DOHH2 (cell line): ENCODE results near the gene VPS52.
"Not testable (repeated sequence)": the region's sequence is repeated elsewhere in the genome, so short reads cannot be mapped to it uniquely, and the experiment has no call there.

ENCODE experiments used
- H3F3A ChIP-seq: fragments of 200-600 bp; sonication (generic), shearing (Covaris generic); 2 replicates; pipeline ENCODE4 v1.6.0; 2016; ENCODE audit warnings: antibody characterized with exemption, mild to moderate bottlenecking; ENCODE audit not compliant: control insufficient read depth, insufficient read depth
- H3K27ac ChIP-seq: fragments of 200-600 bp; sonication (generic); 2 replicates; pipeline ENCODE4 v1.5.1; 2014; ENCODE audit warnings: low read depth, mild to moderate bottlenecking, low read length, moderate library complexity
- H3K27me3 ChIP-seq: fragments of 200-600 bp; sonication (generic); 2 replicates; pipeline ENCODE4 v1.6.1; 2014; ENCODE audit warnings: mild to moderate bottlenecking, low read length, mixed read lengths; ENCODE audit not compliant: control insufficient read depth
- H3K36me3 ChIP-seq: fragments of 200-600 bp; sonication (generic); 2 replicates; pipeline ENCODE4 v1.6.1; 2014; ENCODE audit warnings: mild to moderate bottlenecking, low read length, moderate library complexity, mixed read lengths; ENCODE audit not compliant: control insufficient read depth
- H3K4me1 ChIP-seq: fragments of 200-600 bp; sonication (generic); 2 replicates; pipeline ENCODE4 v1.6.1; 2014; ENCODE audit warnings: mild to moderate bottlenecking, low read length, mixed read lengths; ENCODE audit not compliant: control insufficient read depth
- H3K4me2 ChIP-seq: fragments of 200-600 bp; sonication (generic); 2 replicates; pipeline ENCODE4 v1.6.0; 2014; ENCODE audit warnings: mild to moderate bottlenecking, low read length, moderate library complexity
- H3K4me3 ChIP-seq: fragments of 200-600 bp; sonication (generic); 2 replicates; pipeline ENCODE4 v1.5.1; 2014; ENCODE audit warnings: mild to moderate bottlenecking, low read length, mixed read lengths
- H3K79me2 ChIP-seq: fragments of 200-600 bp; sonication (generic); 2 replicates; pipeline ENCODE4 v1.6.1; 2014; ENCODE audit warnings: mild to moderate bottlenecking, low read length, mixed read lengths; ENCODE audit not compliant: control insufficient read depth
- H3K9me2 ChIP-seq: fragments of 200-600 bp; sonication (generic); replicated peaks from 2 replicates; pipeline ENCODE4 v1.6.1; 2014; ENCODE audit warnings: mild to moderate bottlenecking, low read length, mixed read lengths; ENCODE audit not compliant: control insufficient read depth
- H3K9me3 ChIP-seq: fragments of 200-600 bp; sonication (generic); 2 replicates; pipeline ENCODE4 v1.6.1; 2014; ENCODE audit warnings: antibody characterized with exemption, low read length, mixed read lengths; ENCODE audit not compliant: control insufficient read depth, insufficient read depth
- H4K20me1 ChIP-seq: fragments of 200-600 bp; sonication (generic); 2 replicates; pipeline ENCODE4 v1.6.0; 2014; ENCODE audit warnings: low read depth, mild to moderate bottlenecking, antibody characterized with exemption, low read length, moderate library complexity; ENCODE audit not compliant: control insufficient read depth, insufficient read depth
- EZH2phosphoT487 ChIP-seq: fragments of 200-600 bp; sonication (generic); IDR thresholded peaks from 2 replicates; pipeline ENCODE4 v1.6.1; 2017; ENCODE audit warnings: borderline replicate concordance, mild to moderate bottlenecking, antibody characterized with exemption, low read length, moderate library complexity, mixed read lengths
- TF ChIP-seq, protein P1 (sequence below): fragments of 200-600 bp; sonication (generic); IDR thresholded peaks from one replicate; pipeline ENCODE4 v1.5.1; 2014; ENCODE audit warnings: antibody characterized with exemption, mild to moderate bottlenecking, low read depth, low read length; ENCODE audit not compliant: poor library complexity, severe bottlenecking

Gene VPS52

DNA sequence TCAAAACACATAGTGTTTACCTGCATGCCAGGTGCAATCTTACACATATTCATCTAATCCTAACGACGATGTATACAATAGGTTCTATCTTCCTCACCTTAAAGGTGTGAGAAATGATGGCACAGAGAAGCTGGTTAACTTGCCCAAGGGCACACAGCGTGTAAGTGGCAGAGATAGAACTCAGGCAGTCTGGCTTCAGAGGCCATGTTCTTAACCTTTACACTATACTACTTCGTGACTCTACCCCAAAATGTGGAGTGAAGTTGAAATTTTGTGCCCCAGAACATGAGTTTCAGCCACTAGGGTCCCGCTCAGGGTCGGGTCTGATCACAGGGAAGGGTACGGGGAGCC is 584 bp downstream of the VPS52 start:
- H3K36me3 ChIP-seq: peaks cover 86% of the 10 kb centered on the region
- TF ChIP-seq EZH2phosphoT487: no peak
- TF ChIP-seq, protein P1, sequence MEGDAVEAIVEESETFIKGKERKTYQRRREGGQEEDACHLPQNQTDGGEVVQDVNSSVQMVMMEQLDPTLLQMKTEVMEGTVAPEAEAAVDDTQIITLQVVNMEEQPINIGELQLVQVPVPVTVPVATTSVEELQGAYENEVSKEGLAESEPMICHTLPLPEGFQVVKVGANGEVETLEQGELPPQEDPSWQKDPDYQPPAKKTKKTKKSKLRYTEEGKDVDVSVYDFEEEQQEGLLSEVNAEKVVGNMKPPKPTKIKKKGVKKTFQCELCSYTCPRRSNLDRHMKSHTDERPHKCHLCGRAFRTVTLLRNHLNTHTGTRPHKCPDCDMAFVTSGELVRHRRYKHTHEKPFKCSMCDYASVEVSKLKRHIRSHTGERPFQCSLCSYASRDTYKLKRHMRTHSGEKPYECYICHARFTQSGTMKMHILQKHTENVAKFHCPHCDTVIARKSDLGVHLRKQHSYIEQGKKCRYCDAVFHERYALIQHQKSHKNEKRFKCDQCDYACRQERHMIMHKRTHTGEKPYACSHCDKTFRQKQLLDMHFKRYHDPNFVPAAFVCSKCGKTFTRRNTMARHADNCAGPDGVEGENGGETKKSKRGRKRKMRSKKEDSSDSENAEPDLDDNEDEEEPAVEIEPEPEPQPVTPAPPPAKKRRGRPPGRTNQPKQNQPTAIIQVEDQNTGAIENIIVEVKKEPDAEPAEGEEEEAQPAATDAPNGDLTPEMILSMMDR: peak; percentile 36
- no peaks in the 10 kb centered on the region for H3K27me3 ChIP-seq
- H3K4me3 ChIP-seq: peak overlapping the region; percentile 93
- no peaks in the 10 kb centered on the region for H3K9me2 ChIP-seq
- peak overlapping the region; percentile 80 for H3K27ac ChIP-seq
- peaks cover 37% of the 10 kb centered on the region for H3K4me1 ChIP-seq
- H3K4me2 ChIP-seq: peak overlapping the region; percentile 69
- H4K20me1 ChIP-seq: peaks cover 25% of the 10 kb centered on the region
- H3K79me2 ChIP-seq: peaks cover 67% of the 10 kb centered on the region
- no peaks in the 10 kb centered on the region for H3K9me3 ChIP-seq
- peaks cover 42% of the 10 kb centered on the region for H3F3A ChIP-seq

DNA sequence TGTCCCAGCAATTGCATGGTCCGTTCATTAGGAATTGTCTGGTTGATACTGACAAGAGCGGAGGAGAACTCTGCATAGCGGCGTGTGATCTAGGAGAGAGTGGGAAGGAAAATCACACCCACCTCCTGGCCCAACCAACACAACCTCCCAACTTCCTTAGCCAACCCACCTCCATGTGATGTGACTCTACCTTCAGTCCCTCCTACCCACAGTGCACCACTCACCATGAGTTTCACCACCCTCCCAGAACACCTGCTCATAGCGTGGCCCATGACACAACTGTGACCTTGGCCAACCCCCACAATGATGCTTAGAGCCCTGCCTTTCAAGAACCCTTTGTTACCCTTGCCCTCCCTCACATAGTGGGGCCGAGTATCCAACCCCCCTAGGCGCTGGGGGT is 7.7 kb downstream of the VPS52 start:
- Histone ChIP-seq H3K79me2 (no peaks in the 10 kb centered on the region), H3K4me1 (no peaks in the 10 kb centered on the region), H3K4me3 (no peak overlapping the region), H3K27ac (no peak overlapping the region), H3K4me2 (no peak overlapping the region), H3F3A (no peaks in the 10 kb centered on the region), H3K9me3 (no peaks in the 10 kb centered on the region), H3K36me3 (peaks cover 81% of the 10 kb centered on the region), H3K27me3 (no peaks in the 10 kb centered on the region), H4K20me1 (no peaks in the 10 kb centered on the region), H3K9me2 (no peaks in the 10 kb centered on the region)
- TF ChIP-seq, protein P1: no peak
- TF ChIP-seq EZH2phosphoT487: no peak

DNA sequence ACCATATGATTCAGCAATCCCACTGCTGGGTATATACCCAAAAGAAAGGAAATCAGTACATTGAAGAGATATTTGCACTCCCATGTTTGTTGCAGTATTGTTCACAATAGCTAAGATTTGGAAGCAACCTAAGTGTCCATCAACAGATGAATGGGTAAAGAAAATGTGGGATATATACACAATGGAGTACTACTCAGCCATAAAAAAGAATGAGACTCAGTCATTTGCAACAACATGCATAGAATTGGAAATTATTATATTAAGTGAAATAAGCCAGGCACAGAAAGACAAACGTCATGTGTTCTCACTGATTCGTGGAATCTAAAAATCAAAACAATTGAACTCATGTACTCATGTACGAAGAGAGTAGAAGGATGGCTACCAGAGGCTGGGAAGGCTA is 9.2 kb downstream of the VPS52 start:
- not testable (repeated sequence) for H3K27ac ChIP-seq, H3K27me3 ChIP-seq, H3K9me3 ChIP-seq

DNA sequence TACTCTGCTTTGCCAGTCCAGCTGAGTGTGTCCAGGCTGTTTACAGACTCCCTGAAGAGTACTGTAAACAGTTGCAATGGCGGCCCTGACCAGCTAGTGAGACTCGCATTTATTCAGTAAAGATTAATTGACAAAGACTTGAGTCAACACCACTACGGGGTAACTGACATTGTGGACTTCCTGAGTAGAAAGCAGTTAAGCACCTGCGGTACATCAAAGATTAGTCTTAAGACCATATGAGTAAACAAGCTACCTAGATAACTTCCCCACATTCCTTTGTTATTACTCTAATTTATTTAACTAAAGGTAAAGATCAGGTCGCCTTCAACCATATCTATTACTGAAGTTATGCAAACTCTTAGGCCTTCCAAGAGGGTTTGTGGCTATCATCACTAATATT is 12.6 kb downstream of the VPS52 start:
- H3K79me2 ChIP-seq: no peaks in the 10 kb centered on the region
- H3K27ac ChIP-seq: no peak overlapping the region
- peaks cover 43% of the 10 kb centered on the region for H3K36me3 ChIP-seq
- no peaks in the 10 kb centered on the region for H3F3A ChIP-seq
- no peaks in the 10 kb centered on the region for H3K27me3 ChIP-seq
- H3K4me2 ChIP-seq: no peak overlapping the region
- no peaks in the 10 kb centered on the region for H3K4me1 ChIP-seq
- H3K9me3 ChIP-seq: no peaks in the 10 kb centered on the region
- H4K20me1 ChIP-seq: no peaks in the 10 kb centered on the region
- no peak overlapping the region for H3K4me3 ChIP-seq
- H3K9me2 ChIP-seq: no peaks in the 10 kb centered on the region
- TF ChIP-seq EZH2phosphoT487: no peak
- TF ChIP-seq, protein P1: no peak

More for the DNA sequence above, 9.2 kb downstream of the VPS52 start:
- H3K4me3 ChIP-seq, H3K79me2 ChIP-seq, H3K9me2 ChIP-seq, H4K20me1 ChIP-seq, H3K4me2 ChIP-seq, H3F3A ChIP-seq, H3K4me1 ChIP-seq: not testable (repeated sequence)
- H3K36me3 ChIP-seq: peaks cover 71% of the 10 kb centered on the region
